ENCODE measurements around the gene RBKS. TPM values are rescaled to one million over a fixed set of nuclear protein-coding genes. Genes with fewer than 3 reads are reported as not detected.

Gene RBKS
- total RNA-seq, 2 experiments from 2014 or later: 7.2 to 8.9 TPM

- TF ChIP-seq CTCF (IDR thresholded peaks at IDR 0.05): no peak
- intact Hi-C loops (cut with micrococcal nuclease): no loop called here
- no peak for DNase-seq
- H3K27me3 Mint-ChIP-seq: no peaks in the 10 kb centered on the region
- H3K4me3 Mint-ChIP-seq: no peak overlapping the region
- H3K27ac Mint-ChIP-seq: no peak overlapping the region
- ChIA-PET CTCF (interaction anchor here (1.4 kb wide), 1 partner anchor 39 kb away, joined by 4 read pairs; no protein-coding TSS in a partner anchor), POLR2A (interaction anchor here (1.2 kb wide), 1 partner anchor 11 kb away, joined by 3 read pairs; no protein-coding TSS in a partner anchor)
- H3K9me3 Mint-ChIP-seq: no peaks in the 10 kb centered on the region
- peaks cover 32% of the 10 kb centered on the region for H3K36me3 Mint-ChIP-seq (ENCODE audit: low read depth)
- peaks cover 28% of the 10 kb centered on the region for H3K4me1 Mint-ChIP-seq (ENCODE audit: low read depth)
- ATAC-seq: peak; percentile 48
These were observed 24.6 kb upstream of the RBKS start for GRCh38 chr2:27914805-27915175.

- Mint-ChIP-seq H3K27me3 (no peaks in the 10 kb centered on the region), H3K36me3 (ENCODE audit: low read depth) (peaks cover 30% of the 10 kb centered on the region), H3K9me3 (no peaks in the 10 kb centered on the region), H3K27ac (no peak overlapping the region), H3K4me3 (no peak overlapping the region), H3K4me1 (ENCODE audit: low read depth) (peaks cover 30% of the 10 kb centered on the region)
- no peak for TF ChIP-seq CTCF (IDR thresholded peaks at IDR 0.05)
- DNase-seq (no peak), ATAC-seq (peak; percentile 79)
- ChIA-PET CTCF (interaction anchor here (1.4 kb wide), 1 partner anchor 40 kb away, joined by 4 read pairs; no protein-coding TSS in a partner anchor), POLR2A (interaction anchor here (1.2 kb wide), 1 partner anchor 11 kb away, joined by 3 read pairs; no protein-coding TSS in a partner anchor)
- intact Hi-C loops (cut with micrococcal nuclease): no loop called here
These were observed 24.0 kb upstream of the RBKS start for GRCh38 chr2:27914041-27914804.

GRCh38 chr2:27912512-27912911, 22.3 kb upstream of the RBKS start:
- peaks cover 34% of the 10 kb centered on the region for H3K36me3 Mint-ChIP-seq (ENCODE audit: low read depth)
- H3K4me1 Mint-ChIP-seq (ENCODE audit: low read depth): peaks cover 29% of the 10 kb centered on the region
- DNase-seq: no peak
- ATAC-seq: no peak
- H3K27me3 Mint-ChIP-seq: no peaks in the 10 kb centered on the region
- peak overlapping the region; percentile 15 for H3K27ac Mint-ChIP-seq
- H3K9me3 Mint-ChIP-seq: no peaks in the 10 kb centered on the region
- H3K4me3 Mint-ChIP-seq: no peak overlapping the region
- POLR2A ChIA-PET: no interaction called here
- intact Hi-C loops (cut with micrococcal nuclease): no loop called here
- CTCF ChIA-PET: interaction anchor here (1.2 kb wide), 1 partner anchor 8 kb away, joined by 3 read pairs; no protein-coding TSS in a partner anchor
- no peak for TF ChIP-seq CTCF (IDR thresholded peaks at IDR 0.05)

GRCh38 chr2:27911458-27912210, 21.4 kb upstream of the RBKS start:
- ChIA-PET POLR2A (no interaction called here), CTCF (no interaction called here)
- Mint-ChIP-seq H3K9me3 (no peaks in the 10 kb centered on the region), H3K36me3 (ENCODE audit: low read depth) (peaks cover 40% of the 10 kb centered on the region), H3K27ac (peak overlapping the region; percentile 28), H3K27me3 (no peaks in the 10 kb centered on the region), H3K4me1 (ENCODE audit: low read depth) (peaks cover 36% of the 10 kb centered on the region), H3K4me3 (no peak overlapping the region)
- DNase-seq (no peak), ATAC-seq (no peak)
- intact Hi-C loops (cut with micrococcal nuclease): no loop called here
- no peak for TF ChIP-seq CTCF (IDR thresholded peaks at IDR 0.05)

All from activated CD8-positive, alpha-beta T cell treated with anti-CD3 and anti-CD28 coated beads for 36 hours (primary cell).